WTC11 (cell line): ENCODE results near the gene ZNF160. TPM values are rescaled to one million over a fixed set of nuclear protein-coding genes. Genes with fewer than 3 reads are reported as not detected.

Experiments
- ATAC-seq: fragments of 200-7000 bp; cut with Tn5 transposase; 2 replicates; pipeline ENCODE4 v1.10.0; 2021; ENCODE audit warnings: mild to moderate bottlenecking, moderate library complexity
- CTCF ChIA-PET: fragments of 300-600 bp; sonication (Branson Sonifier 250); formaldehyde crosslinking; loops from one replicate; lab custom pipeline; 2021; ENCODE audit warnings: antibody characterized with exemption; lab: Charles Lee
- POLR2A ChIA-PET: fragments of 350-600 bp; sonication (Branson Sonifier 250); formaldehyde crosslinking; loops from one replicate; lab custom pipeline; 2021; ENCODE audit warnings: antibody characterized with exemption; lab: Charles Lee
- DNase-seq: peaks from one replicate; pipeline ENCODE4 v3.0.0; 2021; ENCODE audit warnings: low spot score
- H3K27ac Mint-ChIP-seq: 2 replicates; pipeline ENCODE4 v1.8.0; 2021; ENCODE audit warnings: mixed read lengths
- H3K27me3 Mint-ChIP-seq: 2 replicates; pipeline ENCODE4 v1.8.0; 2021; ENCODE audit warnings: low read depth, mild to moderate bottlenecking, moderate library complexity, mixed read lengths
- H3K36me3 Mint-ChIP-seq: 2 replicates; pipeline ENCODE4 v1.8.0; 2021; ENCODE audit warnings: mixed read lengths
- H3K4me1 Mint-ChIP-seq: 2 replicates; pipeline ENCODE4 v1.8.0; 2022; ENCODE audit warnings: mixed read lengths
- H3K4me3 Mint-ChIP-seq: 2 replicates; pipeline ENCODE4 v1.8.0; 2021; ENCODE audit warnings: mild to moderate bottlenecking, moderate library complexity, mixed read lengths
- H3K9me3 Mint-ChIP-seq: 2 replicates; pipeline ENCODE4 v1.8.0; 2021; ENCODE audit warnings: mixed read lengths
- AR ChIP-seq: fragments of 250-450 bp; sonication (Bioruptor Pico); IDR thresholded peaks from 2 replicates; pipeline ENCODE4 v1.9.0; 2021; ENCODE audit warnings: mild to moderate bottlenecking
- ATF1 ChIP-seq: sonication (generic); formaldehyde crosslinking; IDR thresholded peaks from 2 replicates; pipeline ENCODE4 v1.8.1; 2023; ENCODE audit warnings: mild to moderate bottlenecking, moderate library complexity, missing genetic modification reagents
- CDX4 ChIP-seq: fragments of 250-450 bp; sonication (Bioruptor Pico); IDR thresholded peaks from 2 replicates; pipeline ENCODE4 v1.9.0; 2021; ENCODE audit warnings: moderate library complexity, mild to moderate bottlenecking, inconsistent platforms, borderline replicate concordance
- ELF4 ChIP-seq: sonication (generic); formaldehyde crosslinking; IDR thresholded peaks from 2 replicates; pipeline ENCODE4 v1.8.1; 2022; ENCODE audit warnings: low read depth, mild to moderate bottlenecking, moderate library complexity, missing genetic modification reagents
- FOXJ3 ChIP-seq: sonication (generic); formaldehyde crosslinking; IDR thresholded peaks from 2 replicates; pipeline ENCODE4 v1.9.0; 2021; ENCODE audit warnings: missing genetic modification reagents, mild to moderate bottlenecking, borderline replicate concordance
- GTF2I ChIP-seq: fragments of 250-450 bp; sonication (Bioruptor Pico); conservative IDR thresholded peaks from 2 replicates; pipeline ENCODE4 v1.4.0; 2021; ENCODE audit warnings: mild to moderate bottlenecking
- MAX ChIP-seq: sonication (generic); formaldehyde crosslinking; IDR thresholded peaks from 2 replicates; pipeline ENCODE4 v1.8.0; 2022; ENCODE audit warnings: mild to moderate bottlenecking, missing genetic modification reagents
- NFATC4 ChIP-seq: fragments of 250-450 bp; sonication (Bioruptor Pico); IDR thresholded peaks from 2 replicates; pipeline ENCODE4 v1.9.0; 2021; ENCODE audit warnings: mild to moderate bottlenecking
- NFYB ChIP-seq: sonication (generic); formaldehyde crosslinking; conservative IDR thresholded peaks from 2 replicates; pipeline ENCODE4 v1.8.0; 2022; ENCODE audit warnings: low read depth, missing genetic modification reagents
- SOX15 ChIP-seq: fragments of 250-450 bp; sonication (Bioruptor Pico); IDR thresholded peaks from 2 replicates; pipeline ENCODE4 v1.9.0; 2021; ENCODE audit warnings: mild to moderate bottlenecking
- TCF7 ChIP-seq: sonication (generic); formaldehyde crosslinking; IDR thresholded peaks from 2 replicates; pipeline ENCODE4 v1.8.0; 2022; ENCODE audit warnings: mild to moderate bottlenecking, low read depth, missing genetic modification reagents, moderate library complexity
- TEAD4 ChIP-seq: sonication (generic); formaldehyde crosslinking; IDR thresholded peaks from 2 replicates; pipeline ENCODE4 v1.8.0; 2022; ENCODE audit warnings: mild to moderate bottlenecking, missing genetic modification reagents
- USF1 ChIP-seq: sonication (generic); formaldehyde crosslinking; IDR thresholded peaks from 2 replicates; pipeline ENCODE4 v1.8.0; 2022; ENCODE audit warnings: mild to moderate bottlenecking, missing genetic modification reagents
- ZMAT4 ChIP-seq: fragments of 250-450 bp; sonication (Bioruptor Pico); IDR thresholded peaks from 2 replicates; pipeline ENCODE4 v1.9.0; 2021; ENCODE audit warnings: mild to moderate bottlenecking
- ZNF121 ChIP-seq: sonication (generic); formaldehyde crosslinking; IDR thresholded peaks from 2 replicates; pipeline ENCODE4 v1.8.0; 2023; ENCODE audit warnings: missing genetic modification reagents
- ZNF138 ChIP-seq: sonication (generic); formaldehyde crosslinking; conservative IDR thresholded peaks from 2 replicates; pipeline ENCODE4 v1.8.1; 2022; ENCODE audit warnings: mild to moderate bottlenecking, moderate library complexity, missing genetic modification reagents
- ZNF232 ChIP-seq: sonication (generic); formaldehyde crosslinking; IDR thresholded peaks from 2 replicates; pipeline ENCODE4 v1.8.0; 2022; ENCODE audit warnings: mild to moderate bottlenecking, missing genetic modification reagents
- ZNF396 ChIP-seq: fragments of 250-450 bp; sonication (Bioruptor Pico); IDR thresholded peaks from 2 replicates; pipeline ENCODE4 v1.8.0; 2021; ENCODE audit warnings: mild to moderate bottlenecking, moderate library complexity, borderline replicate concordance
- ZSCAN18 ChIP-seq: fragments of 250-450 bp; sonication (Bioruptor Pico); IDR thresholded peaks from 2 replicates; pipeline ENCODE4 v2.1.2; 2022; ENCODE audit warnings: mild to moderate bottlenecking, moderate library complexity
- total RNA-seq: library from RNA; stranded (reverse); gene quantifications from 3 replicates; pipeline ENCODE4 v1.2.3, GENCODE V29; 2021
- TF ChIP-seq, protein P1 (sequence below): sonication (generic); formaldehyde crosslinking; IDR thresholded peaks from 2 replicates; pipeline ENCODE4 v1.8.1; 2022; ENCODE audit warnings: mild to moderate bottlenecking, missing genetic modification reagents, moderate library complexity, borderline replicate concordance
- TF ChIP-seq, protein P2 (sequence below): sonication (generic); formaldehyde crosslinking; IDR thresholded peaks from 2 replicates; pipeline ENCODE4 v1.8.1; 2023; ENCODE audit warnings: mild to moderate bottlenecking, missing genetic modification reagents
- TF ChIP-seq, protein P3 (sequence below): sonication (generic); formaldehyde crosslinking; IDR thresholded peaks from 2 replicates; pipeline ENCODE4 v1.8.0; 2022; ENCODE audit warnings: mild to moderate bottlenecking, missing genetic modification reagents

The ZNF160 gene
- total RNA-seq, 1 experiment from 2014 or later: 54.5 TPM

- TF ChIP-seq CDX4 (no peak), FOXJ3 (no peak)
Measured at GRCh38 chr19:53103234-53104203, at the start of gene ZNF160 (continued).

DNA sequence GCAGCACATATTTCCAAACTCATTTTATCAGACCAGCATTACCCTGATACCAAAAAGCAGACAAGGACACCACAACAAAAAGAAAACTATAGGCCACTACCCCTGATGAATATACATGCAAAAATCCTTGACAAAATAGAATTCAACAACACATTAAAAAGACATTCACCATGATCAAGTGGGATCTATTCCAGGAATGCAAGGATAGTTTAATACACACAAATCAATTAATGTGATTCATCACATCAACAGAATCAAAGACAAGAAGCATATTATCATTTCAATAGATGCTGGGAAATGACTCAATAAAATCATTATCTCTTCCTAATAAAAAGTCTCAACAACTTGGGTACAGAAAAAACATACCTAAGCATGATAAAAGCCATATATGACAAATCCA lies 44.4 kb upstream of the ZNF160 start:
- Mint-ChIP-seq H3K4me1 (no peaks in the 10 kb centered on the region), H3K9me3 (peaks cover 54% of the 10 kb centered on the region), H3K36me3 (peaks cover 85% of the 10 kb centered on the region), H3K27me3 (no peaks in the 10 kb centered on the region), H3K4me3 (no peak overlapping the region), H3K27ac (no peak overlapping the region)
- TF ChIP-seq USF1 (CRISPR knock-in tag): no peak
- no peak for TF ChIP-seq TCF7 (CRISPR knock-in tag)
- no peak for TF ChIP-seq ATF1
- no peak for TF ChIP-seq ZNF232 (CRISPR knock-in tag)
- TF ChIP-seq GTF2I: no peak
- TF ChIP-seq, protein P1, sequence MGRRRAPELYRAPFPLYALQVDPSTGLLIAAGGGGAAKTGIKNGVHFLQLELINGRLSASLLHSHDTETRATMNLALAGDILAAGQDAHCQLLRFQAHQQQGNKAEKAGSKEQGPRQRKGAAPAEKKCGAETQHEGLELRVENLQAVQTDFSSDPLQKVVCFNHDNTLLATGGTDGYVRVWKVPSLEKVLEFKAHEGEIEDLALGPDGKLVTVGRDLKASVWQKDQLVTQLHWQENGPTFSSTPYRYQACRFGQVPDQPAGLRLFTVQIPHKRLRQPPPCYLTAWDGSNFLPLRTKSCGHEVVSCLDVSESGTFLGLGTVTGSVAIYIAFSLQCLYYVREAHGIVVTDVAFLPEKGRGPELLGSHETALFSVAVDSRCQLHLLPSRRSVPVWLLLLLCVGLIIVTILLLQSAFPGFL: no peak
- no peak for TF ChIP-seq ZNF121
- TF ChIP-seq, protein P2, sequence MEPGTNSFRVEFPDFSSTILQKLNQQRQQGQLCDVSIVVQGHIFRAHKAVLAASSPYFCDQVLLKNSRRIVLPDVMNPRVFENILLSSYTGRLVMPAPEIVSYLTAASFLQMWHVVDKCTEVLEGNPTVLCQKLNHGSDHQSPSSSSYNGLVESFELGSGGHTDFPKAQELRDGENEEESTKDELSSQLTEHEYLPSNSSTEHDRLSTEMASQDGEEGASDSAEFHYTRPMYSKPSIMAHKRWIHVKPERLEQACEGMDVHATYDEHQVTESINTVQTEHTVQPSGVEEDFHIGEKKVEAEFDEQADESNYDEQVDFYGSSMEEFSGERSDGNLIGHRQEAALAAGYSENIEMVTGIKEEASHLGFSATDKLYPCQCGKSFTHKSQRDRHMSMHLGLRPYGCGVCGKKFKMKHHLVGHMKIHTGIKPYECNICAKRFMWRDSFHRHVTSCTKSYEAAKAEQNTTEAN (CRISPR knock-in tag): no peak
- TF ChIP-seq SOX15: no peak
- no peak for TF ChIP-seq AR (CRISPR knock-in tag)
- TF ChIP-seq ELF4 (CRISPR knock-in tag): no peak
- no peak for TF ChIP-seq TEAD4 (CRISPR knock-in tag)
- TF ChIP-seq ZSCAN18 (CRISPR knock-in tag): no peak
- TF ChIP-seq, protein P3, sequence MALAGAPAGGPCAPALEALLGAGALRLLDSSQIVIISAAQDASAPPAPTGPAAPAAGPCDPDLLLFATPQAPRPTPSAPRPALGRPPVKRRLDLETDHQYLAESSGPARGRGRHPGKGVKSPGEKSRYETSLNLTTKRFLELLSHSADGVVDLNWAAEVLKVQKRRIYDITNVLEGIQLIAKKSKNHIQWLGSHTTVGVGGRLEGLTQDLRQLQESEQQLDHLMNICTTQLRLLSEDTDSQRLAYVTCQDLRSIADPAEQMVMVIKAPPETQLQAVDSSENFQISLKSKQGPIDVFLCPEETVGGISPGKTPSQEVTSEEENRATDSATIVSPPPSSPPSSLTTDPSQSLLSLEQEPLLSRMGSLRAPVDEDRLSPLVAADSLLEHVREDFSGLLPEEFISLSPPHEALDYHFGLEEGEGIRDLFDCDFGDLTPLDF (CRISPR knock-in tag): no peak
- TF ChIP-seq NFYB (CRISPR knock-in tag): no peak
- no peak for TF ChIP-seq ZNF396 (CRISPR knock-in tag)
- TF ChIP-seq NFATC4 (CRISPR knock-in tag): no peak
- no peak for TF ChIP-seq ZNF138
- TF ChIP-seq MAX: no peak
- no peak for TF ChIP-seq ZMAT4
- ATAC-seq (no peak), DNase-seq (no peak)
- POLR2A ChIA-PET: no interaction called here
- CTCF ChIA-PET: interaction anchor here (1.1 to 1.5 kb wide), 1 partner anchor 71 kb away, joined by 3 to 6 read pairs; no protein-coding TSS in a partner anchor
